ENCODE data around the gene NCBP3.

Gene NCBP3, protein sequence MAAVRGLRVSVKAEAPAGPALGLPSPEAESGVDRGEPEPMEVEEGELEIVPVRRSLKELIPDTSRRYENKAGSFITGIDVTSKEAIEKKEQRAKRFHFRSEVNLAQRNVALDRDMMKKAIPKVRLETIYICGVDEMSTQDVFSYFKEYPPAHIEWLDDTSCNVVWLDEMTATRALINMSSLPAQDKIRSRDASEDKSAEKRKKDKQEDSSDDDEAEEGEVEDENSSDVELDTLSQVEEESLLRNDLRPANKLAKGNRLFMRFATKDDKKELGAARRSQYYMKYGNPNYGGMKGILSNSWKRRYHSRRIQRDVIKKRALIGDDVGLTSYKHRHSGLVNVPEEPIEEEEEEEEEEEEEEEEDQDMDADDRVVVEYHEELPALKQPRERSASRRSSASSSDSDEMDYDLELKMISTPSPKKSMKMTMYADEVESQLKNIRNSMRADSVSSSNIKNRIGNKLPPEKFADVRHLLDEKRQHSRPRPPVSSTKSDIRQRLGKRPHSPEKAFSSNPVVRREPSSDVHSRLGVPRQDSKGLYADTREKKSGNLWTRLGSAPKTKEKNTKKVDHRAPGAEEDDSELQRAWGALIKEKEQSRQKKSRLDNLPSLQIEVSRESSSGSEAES

DNA sequence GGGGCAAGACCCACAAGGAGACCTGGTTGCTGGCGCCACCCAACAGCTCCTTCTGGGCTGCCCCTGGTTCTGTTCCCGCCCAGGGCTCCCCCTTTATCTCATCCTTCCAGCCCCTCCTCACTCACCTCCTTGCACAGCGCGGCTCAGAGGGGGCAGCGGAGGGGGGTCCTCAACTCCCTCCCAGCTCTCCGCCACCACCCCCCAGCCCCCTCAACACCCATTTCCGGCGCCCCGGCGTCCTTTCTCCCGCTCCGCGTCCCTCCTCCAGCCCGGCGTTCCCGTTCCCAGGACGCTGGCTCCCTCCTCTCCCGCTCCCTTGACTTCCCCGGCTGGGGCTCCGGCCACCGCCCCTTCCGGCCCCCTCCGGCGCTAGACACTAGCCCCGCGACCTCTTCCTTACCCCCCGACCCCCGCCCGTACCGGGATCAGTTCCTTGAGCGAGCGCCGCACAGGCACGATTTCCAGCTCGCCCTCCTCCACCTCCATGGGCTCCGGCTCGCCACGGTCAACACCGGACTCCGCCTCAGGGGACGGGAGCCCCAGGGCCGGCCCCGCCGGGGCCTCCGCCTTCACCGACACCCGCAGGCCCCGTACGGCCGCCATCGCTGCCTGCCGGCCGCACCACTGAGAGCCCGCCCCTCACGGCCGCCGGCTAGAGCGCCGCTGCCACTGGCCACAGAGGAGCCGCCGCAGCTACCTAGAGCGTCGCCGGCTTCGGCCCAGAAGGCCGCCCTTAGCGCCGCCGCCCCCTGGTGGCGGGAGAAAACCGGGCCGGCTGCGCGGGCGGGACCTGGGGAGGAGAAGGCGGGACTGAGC lies at the start of gene NCBP3:
NCBP3 (minus strand) TSS at position 626 of the 816 bp plus-strand sequence; CDS start at position 603, 23 bp downstream.
- Histone ChIP-seq H3K36me3 (ENCODE audit: insufficient read depth, low read length) (no peaks in the 10 kb centered on the region; the same call in 1 of the 2 replicates), H3K4me3 (ENCODE audit: low read depth, low read length) (peak within 1 kb of the TSS; percentile 97), H3K4me1 (ENCODE audit: control insufficient read depth, insufficient read depth, low read length, unreplicated experiment) (peaks cover 4% of the 10 kb centered on the region), H3K27ac (ENCODE audit: low read depth, low read length) (peak within 1 kb of the TSS; percentile 62; the same call in 1 of the 2 replicates), H3K27me3 (ENCODE audit: insufficient read depth, low read length) (no peaks in the 10 kb centered on the region), H2AFZ (ENCODE audit: low read length, unreplicated experiment) (peak within 1 kb of the TSS; percentile 98), H3K79me2 (ENCODE audit: control insufficient read depth, insufficient read depth, low read length, unreplicated experiment) (peaks cover 40% of the 10 kb centered on the region)

DNA sequence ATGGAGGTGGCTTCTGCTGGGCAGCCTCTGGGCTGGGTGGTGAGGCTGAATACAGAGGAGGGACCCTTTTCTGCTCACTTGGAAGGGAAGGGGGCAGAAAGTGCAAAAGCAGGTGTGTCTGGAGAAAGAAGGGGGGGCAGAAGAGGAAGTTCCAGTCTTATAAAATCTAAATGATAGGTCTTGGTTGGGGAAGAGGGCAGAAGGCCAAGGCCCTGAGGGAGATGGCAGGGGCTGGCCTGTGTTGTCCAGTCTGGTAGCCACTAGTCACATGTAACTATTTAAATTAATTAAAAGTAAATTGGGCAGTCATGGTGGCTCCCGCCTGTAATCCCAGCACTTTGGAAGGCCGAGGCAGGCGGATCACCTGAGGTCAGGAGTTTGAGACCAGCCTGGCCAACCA lies 49.3 kb upstream of the NCBP3 start:
- Histone ChIP-seq H3K27ac (ENCODE audit: low read depth, low read length) (no peak overlapping the region), H3K79me2 (ENCODE audit: control insufficient read depth, insufficient read depth, low read length, unreplicated experiment) (no peaks in the 10 kb centered on the region), H3K4me3 (ENCODE audit: low read depth, low read length) (no peak overlapping the region), H3K27me3 (ENCODE audit: insufficient read depth, low read length) (no peaks in the 10 kb centered on the region), H3K36me3 (ENCODE audit: insufficient read depth, low read length) (no peaks in the 10 kb centered on the region), H3K4me1 (ENCODE audit: control insufficient read depth, insufficient read depth, low read length, unreplicated experiment) (peaks cover 28% of the 10 kb centered on the region), H2AFZ (ENCODE audit: low read length, unreplicated experiment) (no peak overlapping the region)

- Histone ChIP-seq H3K36me3 (ENCODE audit: insufficient read depth, low read length) (no peaks in the 10 kb centered on the region), H3K4me3 (ENCODE audit: low read depth, low read length) (no peak overlapping the region), H3K4me1 (ENCODE audit: control insufficient read depth, insufficient read depth, low read length, unreplicated experiment) (peaks cover 30% of the 10 kb centered on the region), H3K79me2 (ENCODE audit: control insufficient read depth, insufficient read depth, low read length, unreplicated experiment) (no peaks in the 10 kb centered on the region), H3K27ac (ENCODE audit: low read depth, low read length) (no peak overlapping the region), H3K27me3 (ENCODE audit: insufficient read depth, low read length) (no peaks in the 10 kb centered on the region), H2AFZ (ENCODE audit: low read length, unreplicated experiment) (no peak overlapping the region)
These were observed 48.9 kb upstream of the NCBP3 start for GRCh38 chr17:3894911-3895343.

GRCh38 chr17:3894188-3894587 lies 48.1 kb upstream of the NCBP3 start:
- H3K36me3 ChIP-seq (ENCODE audit: insufficient read depth, low read length): no peaks in the 10 kb centered on the region
- no peak overlapping the region for H3K4me3 ChIP-seq (ENCODE audit: low read depth, low read length)
- H3K4me1 ChIP-seq (ENCODE audit: control insufficient read depth, insufficient read depth, low read length, unreplicated experiment): peaks cover 37% of the 10 kb centered on the region
- H3K79me2 ChIP-seq (ENCODE audit: control insufficient read depth, insufficient read depth, low read length, unreplicated experiment): no peaks in the 10 kb centered on the region
- H3K27ac ChIP-seq (ENCODE audit: low read depth, low read length): no peak overlapping the region
- H3K27me3 ChIP-seq (ENCODE audit: insufficient read depth, low read length): no peaks in the 10 kb centered on the region
- H2AFZ ChIP-seq (ENCODE audit: low read length, unreplicated experiment): no peak overlapping the region

- Histone ChIP-seq H3K4me1 (ENCODE audit: control insufficient read depth, insufficient read depth, low read length, unreplicated experiment) (peaks cover 42% of the 10 kb centered on the region), H3K27ac (ENCODE audit: low read depth, low read length) (no peak overlapping the region), H2AFZ (ENCODE audit: low read length, unreplicated experiment) (no peak overlapping the region), H3K36me3 (ENCODE audit: insufficient read depth, low read length) (no peaks in the 10 kb centered on the region), H3K79me2 (ENCODE audit: control insufficient read depth, insufficient read depth, low read length, unreplicated experiment) (no peaks in the 10 kb centered on the region), H3K27me3 (ENCODE audit: insufficient read depth, low read length) (no peaks in the 10 kb centered on the region), H3K4me3 (ENCODE audit: low read depth, low read length) (peak overlapping the region; percentile 87)
These were observed 47.7 kb upstream of the NCBP3 start for GRCh38 chr17:3893720-3894116.

DNA sequence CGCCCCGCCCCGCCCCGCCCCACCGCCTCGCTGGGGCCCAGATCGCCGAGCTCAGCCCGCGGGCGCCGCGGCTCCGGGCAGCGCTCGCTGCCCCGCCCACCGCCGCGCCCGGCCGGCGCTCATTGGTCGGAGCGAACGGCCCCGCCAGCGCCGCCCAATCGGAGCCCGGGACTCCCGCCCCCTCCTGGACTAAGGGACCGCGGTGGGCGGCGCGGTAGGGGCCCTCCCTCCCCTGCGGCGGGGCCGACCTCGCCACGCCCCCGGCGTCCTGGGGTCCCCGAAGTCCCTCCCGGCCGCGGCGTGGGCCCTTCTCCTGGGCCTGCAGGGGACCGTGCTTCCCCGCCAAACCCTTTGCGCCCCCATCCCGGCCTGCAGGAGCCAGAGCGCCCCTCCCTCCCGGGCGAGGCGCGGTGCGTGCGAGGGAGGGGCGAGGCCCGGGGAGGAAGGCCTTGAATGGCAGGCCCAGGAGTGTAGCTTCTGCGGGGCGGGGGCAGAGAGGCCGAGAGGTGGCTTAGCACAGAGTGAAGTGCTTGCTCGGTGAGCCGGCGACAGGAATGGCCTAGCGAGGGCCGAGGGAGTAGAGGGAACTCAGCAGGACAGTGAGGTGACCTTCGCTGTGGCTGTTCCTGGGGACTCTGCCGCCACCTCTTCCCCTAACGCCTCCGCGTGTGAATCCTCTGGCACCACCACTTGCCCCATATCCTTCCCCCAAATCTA lies 47.1 kb upstream of the NCBP3 start, which contains the start of gene CAMKK1:
CAMKK1 (minus strand) TSS at position 51 of the 717 bp plus-strand sequence. CDS start 7,366 bp downstream, outside the sequence.
- Histone ChIP-seq H3K4me1 (ENCODE audit: control insufficient read depth, insufficient read depth, low read length, unreplicated experiment) (peaks cover 44% of the 10 kb centered on the region), H3K4me3 (ENCODE audit: low read depth, low read length) (peak within 1 kb of the TSS; percentile 92), H3K79me2 (ENCODE audit: control insufficient read depth, insufficient read depth, low read length, unreplicated experiment) (no peaks in the 10 kb centered on the region), H3K27me3 (ENCODE audit: insufficient read depth, low read length) (no peaks in the 10 kb centered on the region), H3K36me3 (ENCODE audit: insufficient read depth, low read length) (no peaks in the 10 kb centered on the region), H2AFZ (ENCODE audit: low read length, unreplicated experiment) (peak within 1 kb of the TSS; percentile 95), H3K27ac (ENCODE audit: low read depth, low read length) (peak within 1 kb of the TSS; percentile 90; the same call in 1 of the 2 replicates)

- Histone ChIP-seq H3K79me2 (ENCODE audit: control insufficient read depth, insufficient read depth, low read length, unreplicated experiment) (peaks cover 3% of the 10 kb centered on the region), H3K27me3 (ENCODE audit: insufficient read depth, low read length) (no peaks in the 10 kb centered on the region), H3K4me3 (ENCODE audit: low read depth, low read length) (peak overlapping the region; percentile 92), H3K27ac (ENCODE audit: low read depth, low read length) (no peak overlapping the region; the same call in 1 of the 2 replicates), H3K4me1 (ENCODE audit: control insufficient read depth, insufficient read depth, low read length, unreplicated experiment) (peaks cover 52% of the 10 kb centered on the region), H2AFZ (ENCODE audit: low read length, unreplicated experiment) (peak overlapping the region; percentile 66), H3K36me3 (ENCODE audit: insufficient read depth, low read length) (no peaks in the 10 kb centered on the region)
These were observed 46.3 kb upstream of the NCBP3 start for GRCh38 chr17:3892095-3892998.

DNA sequence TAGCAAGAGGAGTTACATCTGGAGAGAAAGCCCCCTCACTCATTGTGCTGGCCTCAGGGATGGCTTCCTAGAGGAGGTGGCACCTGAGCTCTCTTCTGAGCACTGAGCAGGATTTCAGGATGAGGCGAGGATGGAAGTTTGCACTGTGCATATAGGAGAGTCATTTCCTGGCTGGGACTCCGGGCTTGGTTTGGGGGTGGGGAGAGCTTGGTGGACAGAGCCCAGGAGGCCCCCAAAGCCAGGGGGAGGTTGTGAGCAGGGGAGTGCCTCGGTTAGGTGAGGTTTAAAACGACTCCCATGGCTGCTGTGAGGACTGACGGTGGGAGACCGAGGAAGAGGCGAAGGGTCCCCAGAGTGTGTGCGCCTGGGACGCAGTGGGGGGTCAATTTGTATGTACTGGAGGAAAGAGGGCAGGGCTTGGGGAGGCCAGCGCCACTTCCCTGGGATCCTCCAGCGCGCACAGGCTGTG lies 45.6 kb upstream of the NCBP3 start:
- Histone ChIP-seq H3K36me3 (ENCODE audit: insufficient read depth, low read length) (no peaks in the 10 kb centered on the region), H3K27me3 (ENCODE audit: insufficient read depth, low read length) (no peaks in the 10 kb centered on the region), H3K79me2 (ENCODE audit: control insufficient read depth, insufficient read depth, low read length, unreplicated experiment) (peaks cover 8% of the 10 kb centered on the region), H3K4me1 (ENCODE audit: control insufficient read depth, insufficient read depth, low read length, unreplicated experiment) (peaks cover 58% of the 10 kb centered on the region), H2AFZ (ENCODE audit: low read length, unreplicated experiment) (no peak overlapping the region), H3K27ac (ENCODE audit: low read depth, low read length) (peak overlapping the region; percentile 90; the same call in 1 of the 2 replicates), H3K4me3 (ENCODE audit: low read depth, low read length) (peak overlapping the region; percentile 92)

DNA sequence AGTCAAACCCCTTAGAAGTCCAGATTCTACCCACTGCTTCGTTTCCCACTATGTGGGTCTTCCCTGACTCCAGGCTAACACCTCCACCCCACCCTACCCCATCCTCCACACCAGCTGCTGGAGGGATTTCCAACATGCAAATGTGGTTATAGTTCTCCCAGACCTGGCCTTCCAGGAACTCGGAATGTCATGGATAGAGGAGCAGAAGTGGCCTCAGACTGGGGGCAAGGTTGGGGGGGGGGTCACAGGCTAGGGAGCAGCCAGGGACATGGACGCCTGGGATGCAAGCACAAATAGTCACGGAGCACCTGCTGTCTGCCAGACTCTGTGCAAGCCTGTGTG lies 44.8 kb upstream of the NCBP3 start:
- Histone ChIP-seq H3K27ac (ENCODE audit: low read depth, low read length) (peak overlapping the region; percentile 90), H3K4me3 (ENCODE audit: low read depth, low read length) (peak overlapping the region; percentile 92), H3K4me1 (ENCODE audit: control insufficient read depth, insufficient read depth, low read length, unreplicated experiment) (peaks cover 66% of the 10 kb centered on the region), H3K36me3 (ENCODE audit: insufficient read depth, low read length) (no peaks in the 10 kb centered on the region), H3K27me3 (ENCODE audit: insufficient read depth, low read length) (no peaks in the 10 kb centered on the region), H2AFZ (ENCODE audit: low read length, unreplicated experiment) (no peak overlapping the region), H3K79me2 (ENCODE audit: control insufficient read depth, insufficient read depth, low read length, unreplicated experiment) (peaks cover 10% of the 10 kb centered on the region)
